Left renal pelvis (tissue), 4 donors: ENCODE results near the gene SLC7A11. TPM values are rescaled to one million over a fixed set of nuclear protein-coding genes. Genes with fewer than 3 reads are reported as not detected.
"Not testable (repeated sequence)": the region's sequence is repeated elsewhere in the genome, so short reads cannot be mapped to it uniquely, and the experiment has no call there.

Source experiments
- DNase-seq, 4 donors: peaks; one replicate each; pipeline ENCODE4 v3.0.0-alpha.2; 2013; ENCODE audit warnings: low read depth in 4 of 4, low spot score in 3 of 4
- polyA plus RNA-seq, 4 donors: library from polyadenylated mRNA; unstranded; fragments of 120-200 nt; gene quantifications; one replicate each; pipeline ENCODE4 v1.2.1, GENCODE V29; 2013; ENCODE audit not compliant: insufficient read length in 4 of 4

Gene SLC7A11
- polyA plus RNA-seq, 4 donors = 1.7 to 2.3 (median 2.2) TPM

GRCh38 chr4:138216272-138216867 lies 25.8 kb downstream of the SLC7A11 start:
- no peak for DNase-seq

- DNase-seq = not testable (repeated sequence)
Measured at GRCh38 chr4:138210576-138210975, 31.6 kb downstream of the SLC7A11 start.

GRCh38 chr4:138209094-138209493 lies 33.1 kb downstream of the SLC7A11 start:
- DNase-seq = no peak

- DNase-seq = no peak
Measured at GRCh38 chr4:138205531-138206233, 36.5 kb downstream of the SLC7A11 start.

- DNase-seq = no peak
Measured at GRCh38 chr4:138204507-138204906, 37.6 kb downstream of the SLC7A11 start.

GRCh38 chr4:138202686-138203085 lies 39.5 kb downstream of the SLC7A11 start:
- DNase-seq = no peak

- DNase-seq = no peak
Measured at GRCh38 chr4:138200236-138200590, 41.9 kb downstream of the SLC7A11 start.

- no peak for DNase-seq
Measured at GRCh38 chr4:138199568-138200235, 42.4 kb downstream of the SLC7A11 start.

GRCh38 chr4:138196153-138196552 lies 46.0 kb downstream of the SLC7A11 start:
- no peak for DNase-seq

GRCh38 chr4:138193963-138194362 lies 48.2 kb downstream of the SLC7A11 start:
- DNase-seq = no peak

GRCh38 chr4:138192113-138192512 lies 50.0 kb downstream of the SLC7A11 start:
- no peak for DNase-seq

GRCh38 chr4:138190452-138190858 lies 51.7 kb downstream of the SLC7A11 start:
- DNase-seq = no peak

GRCh38 chr4:138189206-138189605 lies 52.9 kb downstream of the SLC7A11 start:
- DNase-seq = no peak

GRCh38 chr4:138188406-138189084 lies 53.6 kb downstream of the SLC7A11 start:
- DNase-seq = no peak

GRCh38 chr4:138185859-138186645 lies 56.1 kb downstream of the SLC7A11 start:
- no peak for DNase-seq

GRCh38 chr4:138184886-138185285 lies 57.3 kb downstream of the SLC7A11 start:
- DNase-seq = no peak

GRCh38 chr4:138182838-138183426 lies 59.2 kb downstream of the SLC7A11 start:
- DNase-seq = peak in 1 of 4 donors; percentile 63

- no peak for DNase-seq
Measured at GRCh38 chr4:138181287-138181686, 60.9 kb downstream of the SLC7A11 start.

GRCh38 chr4:138178566-138178965 lies 63.6 kb downstream of the SLC7A11 start:
- no peak for DNase-seq

GRCh38 chr4:138177278-138177968 lies 64.7 kb downstream of the SLC7A11 start:
- DNase-seq = no peak
